GM21576 (cell line): ENCODE results near the gene OR11L1.

Source experiments
- ATAC-seq: cut with Tn5 transposase; IDR thresholded peaks from one replicate; pipeline ENCODE4 v1.9.1; 2021; ENCODE audit warnings: mild to moderate bottlenecking, moderate library complexity; ENCODE audit not compliant: unreplicated experiment

Gene OR11L1

DNA sequence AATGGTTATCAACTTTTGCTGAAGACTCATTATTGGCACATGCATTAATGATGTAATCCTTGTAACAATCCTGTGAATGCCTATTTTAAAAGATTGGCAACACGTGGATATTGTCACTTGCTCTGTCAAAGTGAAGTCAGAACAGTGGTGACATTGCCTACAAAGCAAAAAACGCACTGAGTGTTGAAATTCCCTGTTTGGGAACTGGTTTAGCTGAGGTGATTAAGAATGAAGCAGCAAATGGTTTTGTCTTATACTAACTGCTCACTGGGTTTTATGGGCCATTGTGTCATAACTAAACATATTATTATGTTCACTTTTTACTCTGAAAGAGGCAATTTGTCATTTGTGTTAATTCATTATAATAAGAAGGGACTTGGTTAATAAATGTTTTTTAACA, 29.1 kb downstream of the OR11L1 start:
- ATAC-seq: no peak

DNA sequence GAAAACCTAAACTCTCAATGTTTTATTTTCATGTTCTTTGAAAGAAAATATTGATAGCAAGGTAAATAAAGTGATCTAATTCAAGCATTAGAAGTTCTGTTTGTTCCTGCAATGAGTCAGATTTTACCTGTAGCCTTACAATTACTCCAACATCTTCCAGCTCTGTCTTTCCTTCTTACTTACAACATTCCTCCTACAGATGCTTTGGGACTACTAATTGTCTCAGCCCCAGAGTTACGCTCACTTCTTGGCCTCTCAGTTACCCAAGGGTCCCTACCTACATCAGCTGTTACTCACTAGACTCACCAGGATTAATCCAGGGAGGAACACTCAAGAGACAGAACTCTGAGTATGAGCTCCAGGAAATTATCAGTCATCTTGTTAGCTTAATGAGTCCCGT, 44.2 kb downstream of the OR11L1 start:
- ATAC-seq: no peak
